Measurements from ENCODE around the gene SLC5A5. TPM values are rescaled to one million over a fixed set of nuclear protein-coding genes. Genes with fewer than 3 reads are reported as not detected.

The SLC5A5 gene
- total RNA-seq, 4 donors from 2014 or later: 0.18 to 0.19 TPM; not detected in 2

DNA sequence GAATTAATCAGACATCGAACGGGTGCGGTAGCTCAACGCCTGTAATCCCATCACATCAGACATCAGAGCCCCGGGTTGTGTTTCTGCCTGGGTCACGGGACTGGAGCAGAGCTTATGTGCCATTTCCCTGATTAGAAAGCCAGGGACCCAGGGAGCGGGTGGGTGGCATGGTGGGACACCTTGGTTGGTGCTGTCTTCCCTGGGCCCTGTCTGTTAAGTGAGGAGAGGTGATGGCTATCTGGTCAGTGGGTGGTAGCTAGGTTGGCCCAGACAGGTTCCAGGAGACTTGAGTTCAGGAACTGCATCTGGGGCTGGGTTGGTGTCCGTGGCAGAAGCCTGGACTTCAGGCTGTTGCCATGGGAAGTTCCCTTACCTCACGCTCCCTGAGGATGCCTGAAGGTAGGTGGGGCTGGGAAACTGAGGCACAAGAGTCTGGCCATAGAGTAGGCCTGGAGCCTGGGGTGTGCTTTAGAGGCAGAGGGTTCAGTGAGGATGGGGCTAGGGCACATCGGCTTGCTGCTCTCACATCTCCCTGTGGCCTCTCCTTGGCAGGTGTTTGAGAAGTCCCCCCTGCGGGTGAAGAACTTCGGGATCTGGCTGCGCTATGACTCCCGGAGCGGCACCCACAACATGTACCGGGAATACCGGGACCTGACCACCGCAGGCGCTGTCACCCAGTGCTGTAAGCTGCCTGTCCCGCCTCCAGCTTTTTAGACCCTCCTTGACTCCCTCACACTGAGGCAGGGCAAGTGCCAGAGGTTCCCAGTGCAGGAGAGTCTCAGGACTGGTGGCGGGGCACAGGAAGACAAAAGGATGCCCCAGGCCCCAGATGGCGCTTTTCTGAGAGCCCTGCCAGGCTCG lies 10.0 kb upstream of the SLC5A5 start:
- TF ChIP-seq, protein P1, sequence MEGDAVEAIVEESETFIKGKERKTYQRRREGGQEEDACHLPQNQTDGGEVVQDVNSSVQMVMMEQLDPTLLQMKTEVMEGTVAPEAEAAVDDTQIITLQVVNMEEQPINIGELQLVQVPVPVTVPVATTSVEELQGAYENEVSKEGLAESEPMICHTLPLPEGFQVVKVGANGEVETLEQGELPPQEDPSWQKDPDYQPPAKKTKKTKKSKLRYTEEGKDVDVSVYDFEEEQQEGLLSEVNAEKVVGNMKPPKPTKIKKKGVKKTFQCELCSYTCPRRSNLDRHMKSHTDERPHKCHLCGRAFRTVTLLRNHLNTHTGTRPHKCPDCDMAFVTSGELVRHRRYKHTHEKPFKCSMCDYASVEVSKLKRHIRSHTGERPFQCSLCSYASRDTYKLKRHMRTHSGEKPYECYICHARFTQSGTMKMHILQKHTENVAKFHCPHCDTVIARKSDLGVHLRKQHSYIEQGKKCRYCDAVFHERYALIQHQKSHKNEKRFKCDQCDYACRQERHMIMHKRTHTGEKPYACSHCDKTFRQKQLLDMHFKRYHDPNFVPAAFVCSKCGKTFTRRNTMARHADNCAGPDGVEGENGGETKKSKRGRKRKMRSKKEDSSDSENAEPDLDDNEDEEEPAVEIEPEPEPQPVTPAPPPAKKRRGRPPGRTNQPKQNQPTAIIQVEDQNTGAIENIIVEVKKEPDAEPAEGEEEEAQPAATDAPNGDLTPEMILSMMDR (IDR thresholded peaks at IDR 0.05): no peak
- no peak for TF ChIP-seq POLR2A (IDR thresholded peaks at IDR 0.05)
- peaks cover 26 to 60% (median 50%) of the 10 kb centered on the region in 3 donors for H3K4me1 ChIP-seq
- intact Hi-C loops (cut with DNase I): no loop called here
- no peak for DNase-seq
- peak overlapping the region in 3 of 4 donors; percentile 3 to 95 (median 88) for H3K27ac ChIP-seq
- H3K27me3 ChIP-seq: no peaks in the 10 kb centered on the region
- H3K4me3 ChIP-seq: peak overlapping the region; percentile 83 to 94 (median 89)
- H3K36me3 ChIP-seq: peaks cover 25 to 52% (median 33%) of the 10 kb centered on the region in 3 donors
- 23 to 44% methylated on average over 5 to 18 of the region's 23 CpGs for WGBS, 2 donors
- no peaks in the 10 kb centered on the region for H3K9me3 ChIP-seq

DNA sequence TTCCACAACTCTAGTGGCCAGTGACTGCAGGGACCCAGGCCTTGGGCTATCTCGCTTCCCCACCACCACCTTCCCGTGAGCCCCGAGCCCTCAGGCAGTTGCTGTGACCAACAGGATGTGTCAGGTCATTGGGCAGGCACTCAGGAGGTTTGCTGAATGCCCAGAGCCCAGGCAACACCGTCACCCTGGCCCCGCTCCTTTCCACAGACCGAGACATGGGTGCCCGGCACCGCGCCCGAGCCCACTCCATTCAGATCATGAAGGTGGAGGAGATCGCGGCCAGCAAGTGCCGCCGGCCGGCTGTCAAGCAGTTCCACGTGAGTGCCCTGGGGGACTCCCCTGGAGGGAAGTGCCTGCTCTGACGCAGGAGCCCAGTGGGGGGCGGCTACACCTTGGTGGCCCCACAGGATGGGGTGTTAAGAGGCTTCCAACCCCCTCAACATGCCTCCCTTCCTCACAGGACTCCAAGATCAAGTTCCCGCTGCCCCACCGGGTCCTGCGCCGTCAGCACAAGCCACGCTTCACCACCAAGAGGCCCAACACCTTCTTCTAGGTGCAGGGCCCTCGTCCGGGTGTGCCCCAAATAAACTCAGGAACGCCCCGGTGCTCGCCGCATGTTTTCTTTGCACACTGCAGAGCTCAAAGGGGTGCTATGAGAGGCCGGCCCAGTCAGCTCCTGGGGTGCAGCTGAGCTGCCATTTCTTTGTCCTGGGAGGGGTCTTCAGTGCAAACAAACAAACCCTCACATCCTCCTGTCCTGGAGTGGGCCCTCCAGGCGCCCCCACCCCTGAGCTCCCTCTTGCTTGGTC lies 8.8 kb upstream of the SLC5A5 start:
- Histone ChIP-seq H3K9me3 (no peaks in the 10 kb centered on the region), H3K27ac (peak overlapping the region; percentile 44 to 61 (median 58)), H3K4me1 (peaks cover 26 to 60% (median 50%) of the 10 kb centered on the region in 3 donors), H3K27me3 (no peaks in the 10 kb centered on the region), H3K4me3 (no peak overlapping the region), H3K36me3 (peaks cover 25 to 52% (median 33%) of the 10 kb centered on the region in 3 donors)
- intact Hi-C loops (cut with DNase I): no loop called here
- DNase-seq: no peak
- no peak for TF ChIP-seq POLR2A (IDR thresholded peaks at IDR 0.05)
- TF ChIP-seq, protein P1 (IDR thresholded peaks at IDR 0.05): no peak
- 46 to 65% methylated on average over 10 to 13 of the region's 31 CpGs for WGBS, 2 donors

DNA sequence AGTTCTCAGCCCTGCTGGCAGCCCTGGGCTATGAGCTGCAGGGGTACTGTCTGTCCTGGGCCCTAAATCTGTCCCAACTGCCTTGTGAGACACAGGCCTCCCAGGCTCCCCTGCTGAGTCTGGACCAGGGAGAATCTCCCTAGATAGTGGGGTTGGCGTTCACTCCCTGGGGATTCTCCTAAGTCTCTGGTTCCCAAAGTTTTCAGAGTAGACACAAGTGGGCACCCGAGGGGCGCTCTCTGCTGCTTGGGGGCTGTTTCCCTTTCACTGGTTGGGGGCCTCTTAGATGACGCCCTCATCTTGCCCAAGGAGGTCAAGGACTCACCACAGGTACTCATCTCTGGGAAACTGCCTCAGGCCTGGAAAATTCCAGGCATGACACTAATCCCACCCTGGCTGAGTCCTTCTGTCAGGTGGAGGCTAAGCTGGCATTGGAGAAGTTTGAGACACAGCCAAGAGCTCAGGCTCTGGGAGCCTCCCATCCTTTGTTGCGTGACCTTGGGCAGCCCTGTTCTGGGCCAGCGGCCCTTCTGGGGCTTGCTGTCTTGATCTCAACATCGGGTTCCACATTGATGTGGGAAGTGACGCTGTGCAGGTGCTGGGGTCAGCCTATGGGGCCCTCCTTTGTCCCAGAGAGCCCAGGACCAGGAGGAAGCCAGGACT lies 8.1 kb upstream of the SLC5A5 start:
- H3K4me3 ChIP-seq: no peak overlapping the region
- intact Hi-C loops (cut with DNase I): no loop called here
- peaks cover 25 to 52% (median 33%) of the 10 kb centered on the region in 3 donors for H3K36me3 ChIP-seq
- peaks cover 26 to 60% (median 50%) of the 10 kb centered on the region in 3 donors for H3K4me1 ChIP-seq
- no peaks in the 10 kb centered on the region for H3K9me3 ChIP-seq
- 57 to 63% methylated on average over 4 to 5 of the region's 8 CpGs for WGBS, 2 donors
- peak overlapping the region; percentile 44 to 61 (median 58) for H3K27ac ChIP-seq
- TF ChIP-seq, protein P1 (IDR thresholded peaks at IDR 0.05): no peak
- no peak for TF ChIP-seq POLR2A (IDR thresholded peaks at IDR 0.05)
- DNase-seq: no peak
- no peaks in the 10 kb centered on the region for H3K27me3 ChIP-seq

DNA sequence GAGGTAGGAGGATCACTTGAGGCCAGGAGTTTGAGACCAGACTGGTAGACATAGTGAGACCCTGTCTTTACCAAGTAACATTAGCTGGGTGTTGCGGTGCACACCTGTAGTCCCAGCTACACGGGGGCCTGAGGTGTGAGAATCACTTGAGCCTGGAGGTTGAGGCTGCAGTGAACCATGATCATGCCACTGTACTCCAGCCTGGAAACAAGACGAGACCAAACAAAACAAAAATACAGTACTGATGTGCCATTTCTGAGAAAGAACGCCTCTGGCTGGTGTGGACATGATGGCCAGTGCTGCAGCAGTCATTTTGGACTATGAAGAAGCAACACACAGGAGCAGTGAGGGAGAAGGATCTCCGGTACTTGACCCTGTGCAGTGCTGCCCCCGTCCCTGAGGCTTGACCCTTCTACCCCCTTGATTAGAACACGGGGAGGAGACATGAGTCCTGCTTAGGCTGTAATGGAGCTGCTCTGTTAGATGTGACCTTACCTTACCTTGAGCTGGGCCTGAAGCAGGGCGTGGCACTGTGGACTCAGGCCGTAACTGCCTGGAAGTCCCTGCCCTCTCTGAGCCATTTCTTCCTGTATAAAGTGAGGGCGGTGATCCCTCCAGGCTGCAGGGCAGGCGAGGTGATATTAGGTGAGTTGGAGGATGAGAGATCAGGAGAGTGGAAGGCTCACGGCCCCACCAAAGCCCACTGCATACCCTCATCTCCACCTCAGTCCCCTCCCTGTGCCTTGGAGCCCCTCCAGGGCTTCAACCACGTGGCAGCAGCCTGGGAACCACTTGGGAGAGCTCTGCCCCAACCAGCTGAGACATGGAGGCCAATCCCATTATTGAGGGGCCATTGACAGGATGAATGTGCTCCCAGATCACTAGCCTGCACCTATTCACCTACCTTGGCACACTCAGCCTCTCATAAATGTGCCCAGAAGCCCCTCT lies 6.1 kb upstream of the SLC5A5 start:
- peaks cover 0 to 18% (median 5%) of the 10 kb centered on the region in 4 donors for H3K27me3 ChIP-seq
- peak overlapping the region; percentile 35 to 65 (median 57) for H3K27ac ChIP-seq
- WGBS, 2 donors: 20 to 60% methylated on average over 4 to 13 of the region's 13 CpGs
- intact Hi-C loops (cut with DNase I): loop anchor here (5.0 kb wide), 2 partner anchors 67 to 132 kb away; partner anchors contain the start of gene CCDC124
- DNase-seq: no peak
- no peak overlapping the region for H3K4me3 ChIP-seq
- H3K4me1 ChIP-seq: peaks cover 26 to 56% (median 45%) of the 10 kb centered on the region in 3 donors
- H3K9me3 ChIP-seq: no peaks in the 10 kb centered on the region
- peaks cover 25 to 52% (median 33%) of the 10 kb centered on the region in 3 donors for H3K36me3 ChIP-seq
- peak in 1 of 4 donors; percentile 9 for TF ChIP-seq POLR2A (IDR thresholded peaks at IDR 0.05)
- TF ChIP-seq, protein P1 (IDR thresholded peaks at IDR 0.05): no peak
